GM23338 (cell line): ENCODE results near the gene USP8. TPM values are rescaled to one million over a fixed set of nuclear protein-coding genes. Genes with fewer than 3 reads are reported as not detected.

Experiments used
- ATAC-seq: fragments of 200-7000 bp; cut with Tn5 transposase; 3 replicates; pipeline ENCODE4 v1.9.1; 2020
- DNase-seq: peaks from one replicate; pipeline ENCODE4 v3.0.0-alpha.2; 2015; ENCODE audit warnings: low spot score
- H2AFZ ChIP-seq: fragments of 200-600 bp; sonication (generic); 2 replicates; pipeline ENCODE4 v1.8.0; 2016; ENCODE audit warnings: antibody characterized with exemption, mild to moderate bottlenecking, moderate library complexity
- H3F3A ChIP-seq: fragments of 200-600 bp; sonication (generic); replicated peaks from 2 replicates; pipeline ENCODE4 v1.8.0; 2017; ENCODE audit warnings: antibody characterized with exemption, mixed run types, low read depth
- H3K27ac ChIP-seq: fragments of 200-600 bp; sonication (generic); 2 replicates; pipeline ENCODE4 v1.6.1; 2016; ENCODE audit warnings: low read depth
- H3K27me3 ChIP-seq: fragments of 200-600 bp; sonication (generic); 2 replicates; pipeline ENCODE4 v1.8.0; 2016; ENCODE audit warnings: mild to moderate bottlenecking, mixed run types, moderate library complexity; ENCODE audit not compliant: insufficient read depth
- H3K36me3 ChIP-seq: fragments of 200-600 bp; sonication (generic); 2 replicates; pipeline ENCODE4 v1.8.0; 2016; ENCODE audit warnings: mild to moderate bottlenecking; ENCODE audit not compliant: insufficient read depth
- H3K4me1 ChIP-seq: fragments of 200-600 bp; sonication (generic); 2 replicates; pipeline ENCODE4 v1.8.0; 2016; ENCODE audit warnings: mild to moderate bottlenecking, moderate library complexity; ENCODE audit not compliant: insufficient read depth
- H3K4me2 ChIP-seq: fragments of 200-600 bp; sonication (generic); 2 replicates; pipeline ENCODE4 v1.7.1; 2017; ENCODE audit warnings: mixed run types
- H3K4me3 ChIP-seq: fragments of 200-600 bp; sonication (generic); 2 replicates; pipeline ENCODE4 v1.6.1; 2016; ENCODE audit warnings: mixed run types
- H3K79me2 ChIP-seq: fragments of 200-600 bp; sonication (generic); replicated peaks from 2 replicates; pipeline ENCODE4 v1.8.0; 2017; ENCODE audit warnings: mild to moderate bottlenecking; ENCODE audit not compliant: insufficient read depth
- H3K9me2 ChIP-seq: fragments of 200-600 bp; sonication (generic); 2 replicates; pipeline ENCODE4 v1.8.0; 2017; ENCODE audit not compliant: insufficient read depth
- H4K20me1 ChIP-seq: fragments of 200-600 bp; sonication (generic); replicated peaks from 2 replicates; pipeline ENCODE4 v1.8.0; 2017; ENCODE audit warnings: mild to moderate bottlenecking; ENCODE audit not compliant: insufficient read depth
- H3K27ac Mint-ChIP-seq: 2 replicates; pipeline ENCODE4 v1.8.0; 2020; ENCODE audit warnings: inconsistent platforms, mild to moderate bottlenecking, moderate library complexity, mixed read lengths
- H3K27me3 Mint-ChIP-seq: 3 replicates; pipeline ENCODE4 v1.8.0; 2022; ENCODE audit warnings: low read depth, mild to moderate bottlenecking, moderate library complexity, mixed read lengths, inconsistent platforms; ENCODE audit not compliant: insufficient read depth, poor library complexity
- H3K36me3 Mint-ChIP-seq: 3 replicates; pipeline ENCODE4 v1.8.0; 2021; ENCODE audit warnings: low read depth, mild to moderate bottlenecking, inconsistent platforms, moderate library complexity, mixed read lengths
- H3K4me1 Mint-ChIP-seq: 3 replicates; pipeline ENCODE4 v1.8.0; 2020; ENCODE audit warnings: mild to moderate bottlenecking, inconsistent platforms, mixed read lengths
- H3K4me3 Mint-ChIP-seq: 3 replicates; pipeline ENCODE4 v1.8.0; 2021; ENCODE audit warnings: moderate library complexity, mild to moderate bottlenecking, inconsistent platforms, mixed read lengths
- H3K9me3 Mint-ChIP-seq: 3 replicates; pipeline ENCODE4 v1.8.0; 2020; ENCODE audit warnings: moderate library complexity, mild to moderate bottlenecking, inconsistent platforms, mixed read lengths
- CTCF ChIP-seq, 2 experiments: fragments of 200-600 bp in 1 of 2; sonication (generic) in 1 of 2; conservative IDR thresholded peaks; 2 replicates each; pipeline versions ENCODE4 v1.5.1 to v1.6.1; 2016 to 2017; ENCODE audit warnings: antibody characterized with exemption in 2 of 2, low read depth in 2 of 2, mild to moderate bottlenecking in 2 of 2, moderate library complexity in 1 of 2
- EZH2phosphoT487 ChIP-seq: fragments of 200-600 bp; sonication (generic); IDR thresholded peaks from one replicate; pipeline ENCODE4 v1.8.1; 2018; ENCODE audit warnings: antibody characterized with exemption; ENCODE audit not compliant: unreplicated experiment
- NANOG ChIP-seq: IDR thresholded peaks from 2 replicates; pipeline ENCODE4 v1.6.1; 2016; ENCODE audit warnings: antibody characterized with exemption, borderline replicate concordance
- POLR2AphosphoS5 ChIP-seq: IDR thresholded peaks from 2 replicates; pipeline ENCODE4 v1.6.1; 2016; ENCODE audit warnings: antibody characterized with exemption, low read depth
- ZNF114 ChIP-seq: fragments of 250-450 bp; sonication (Bioruptor Pico); IDR thresholded peaks from 2 replicates; pipeline ENCODE4 v1.5.0; 2020; ENCODE audit warnings: mild to moderate bottlenecking, moderate library complexity
- ZNF331 ChIP-seq: fragments of 250-450 bp; sonication (Bioruptor Pico); IDR thresholded peaks from 2 replicates; pipeline ENCODE4 v1.5.0; 2020; ENCODE audit warnings: low read depth, mild to moderate bottlenecking, moderate library complexity
- ZNF462 ChIP-seq: fragments of 250-450 bp; sonication (Bioruptor Pico); IDR thresholded peaks from 2 replicates; pipeline ENCODE4 v1.5.0; 2020; ENCODE audit warnings: mild to moderate bottlenecking, moderate library complexity
- polyA plus RNA-seq: library from polyadenylated mRNA; unstranded; fragments of >200 nt; fragmentation: Nextera tagmentation; extraction: Ambion mirVana; gene quantifications from 2 replicates; pipeline ENCODE4 v1.2.1, GENCODE V29; 2016
- total RNA-seq: library from RNA; depleted of rRNA; stranded (reverse); fragments of >200 nt; shearing (Covaris generic); gene quantifications from 2 replicates; pipeline ENCODE4 v1.2.3, GENCODE V29; 2014

The USP8 gene
- total and polyA plus RNA-seq, 2 experiments from 2014 or later, result 64.8 to 68.6 TPM

GRCh38 chr15:50562735-50563640, 138.8 kb downstream of the USP8 start:
- H3K27ac ChIP-seq, result no peak overlapping the region; the same call in 1 of the 2 replicates
- ATAC-seq, result no peak
- no peaks in the 10 kb centered on the region for H3K27me3 ChIP-seq
- H3K4me1 Mint-ChIP-seq, result no peaks in the 10 kb centered on the region
- H3K27me3 Mint-ChIP-seq, result no peaks in the 10 kb centered on the region
- TF ChIP-seq ZNF114 (CRISPR knock-in tag) (no peak), NANOG (no peak), POLR2AphosphoS5 (no peak), ZNF462 (CRISPR knock-in tag) (no peak), EZH2phosphoT487 (no peak), ZNF331 (no peak), CTCF (conservative IDR thresholded peaks at IDR 0.05; ENCODE audit: low read depth in 2 of 2) (no peak)
- H3K79me2 ChIP-seq, result no peaks in the 10 kb centered on the region; the same call in 1 of the 2 replicates
- no peak overlapping the region; the same call in 1 of the 2 replicates for H3K27ac Mint-ChIP-seq
- H3K9me2 ChIP-seq, result no peaks in the 10 kb centered on the region
- H4K20me1 ChIP-seq, result peaks cover 4% of the 10 kb centered on the region
- H3K4me3 Mint-ChIP-seq, result no peak overlapping the region
- H3K4me3 ChIP-seq, result no peak overlapping the region
- no peak for DNase-seq
- no peaks in the 10 kb centered on the region for H3K4me1 ChIP-seq
- H3K36me3 Mint-ChIP-seq, result peaks cover 14% of the 10 kb centered on the region; the same call in 1 of the 3 replicates
- H3K9me3 Mint-ChIP-seq, result no peaks in the 10 kb centered on the region
- H2AFZ ChIP-seq, result no peak overlapping the region
- H3F3A ChIP-seq, result no peaks in the 10 kb centered on the region
- H3K36me3 ChIP-seq, result peaks cover 19% of the 10 kb centered on the region
- H3K4me2 ChIP-seq, result no peak overlapping the region
